Ovary (tissue), 9 donors: ENCODE measurements around the gene HSD11B1. TPM values are rescaled to one million over a fixed set of nuclear protein-coding genes. Genes with fewer than 3 reads are reported as not detected.

Source experiments
- DNase-seq, 5 donors: peaks; one replicate each; pipeline ENCODE4 v3.0.0-alpha.2; 2019 to 2020
- H3K27ac ChIP-seq, 2 donors: fragments of 200-600 bp; one replicate each; pipeline versions ENCODE4 v1.5.1 to v1.8.0; 2019 to 2022
- H3K27me3 ChIP-seq: fragments of 200-600 bp; one replicate; pipeline ENCODE4 v1.8.0; 2022
- H3K36me3 ChIP-seq: fragments of 200-600 bp; sonication (generic); one replicate; pipeline ENCODE4 v1.5.1; 2019
- H3K4me1 ChIP-seq: one replicate; pipeline ENCODE4 v1.8.1; 2013; ENCODE audit warnings: mild to moderate bottlenecking, moderate library complexity; ENCODE audit not compliant: insufficient read depth
- H3K4me3 ChIP-seq: fragments of 200-600 bp; sonication (generic); one replicate; pipeline ENCODE4 v1.5.1; 2017
- H3K9me3 ChIP-seq, 2 donors: fragments of 200-600 bp in 1 of 2; sonication (generic) in 1 of 2; one replicate each; pipeline versions ENCODE4 v1.5.1 to v1.8.1; 2013 to 2019; ENCODE audit warnings: mild to moderate bottlenecking in 1 of 2, moderate library complexity in 1 of 2
- CTCF ChIP-seq, 3 donors: fragments of 450-650 bp in 2 of 3; fragments of 200-600 bp in 1 of 3; IDR thresholded peaks; one replicate each; pipeline versions ENCODE4 v1.5.1 to v1.8.0; 2016 to 2022; ENCODE audit warnings: antibody characterized with exemption in 3 of 3, mild to moderate bottlenecking in 1 of 3
- EP300 ChIP-seq: sonication (generic); formaldehyde crosslinking; IDR thresholded peaks from one replicate; pipeline ENCODE4 v1.6.1; 2017; ENCODE audit warnings: antibody characterized with exemption
- POLR2A ChIP-seq: fragments of 450-650 bp; IDR thresholded peaks from one replicate; pipeline ENCODE4 v1.6.1; 2017; ENCODE audit warnings: antibody characterized with exemption, mild to moderate bottlenecking, moderate library complexity
- whole genome bisulfite sequencing, 3 donors: extraction: QIAGEN DNeasy Blood & Tissue Kit in 1 of 3; methylation state at CpG; one replicate each; pipeline versions ENCODE4 v1.1.5 to v1.1.7; 2013 to 2017; 5-methylcytosine and 5-hydroxymethylcytosine counted together
- intact Hi-C, 4 donors: fragments of 100-400 bp; cut with DNase I; formaldehyde crosslinking; loops; one replicate each; pipeline versions ENCODE4 v1.11.0 to v1.15.1; 2022 to 2023
- polyA plus RNA-seq, 2 donors: library from polyadenylated mRNA; stranded (reverse); fragments of 200-250 nt in 1 of 2; fragments of 350-450 nt in 1 of 2; fragmentation: Illumina TruSeq in 1 of 2; extraction: RNeasy Lipid Tissue Mini Kit (QIAGEN cat#74804) in 1 of 2; gene quantifications; one replicate each; pipeline ENCODE4 v1.2.3, GENCODE V29; 2013 to 2014
- total RNA-seq, 7 donors: library from RNA; depleted of rRNA in 2 of 7; stranded (reverse); fragments of >200 nt in 2 of 7; fragmentation: NEBNext Ultra II Directional in 3 of 7; extraction: Animal tissue kit (Norgen Biotek cat#: 25700) in 3 of 7; gene quantifications; one replicate each; pipeline versions ENCODE4 v1.1.0 to v1.2.4, GENCODE V29; 2016 to 2023
- donor health status: DM: no; HTN: no; CAD: no; lungs with moderate emphysema.
- donor health status: DM: no; HTN: no; CAD: no.
- donor health status: Bipolar disorder and iron deficiency.
- donor health status: DM: yes; HTN: yes; CAD: no.
- donor health status: DM: no; HTN: no; CAD: no.
- donor health status: DM: yes; HTN: yes; CAD: no.

The HSD11B1 gene
- total and polyA plus RNA-seq, 9 donors: 7.4 to 265 (median 57.7) TPM

GRCh38 chr1:209688746-209689234, 15.9 kb upstream of the HSD11B1 start:
- 19 to 25% (median 21%) methylated on average over 1 of the region's 1 CpG for WGBS, 3 donors
- intact Hi-C loops: loop anchor here in 3 of 4 donors (5.0 to 10.0 kb wide), 4 partner anchors 46 to 66 kb away; no protein-coding TSS in a partner anchor
- TF ChIP-seq CTCF (IDR thresholded peaks at IDR 0.05): no peak
- no peak for TF ChIP-seq POLR2A
- no peak for TF ChIP-seq EP300

GRCh38 chr1:209689477-209689876, 15.2 kb upstream of the HSD11B1 start:
- WGBS, 3 donors: 60 to 69% (median 64%) methylated on average over 4 of the region's 4 CpGs
- H3K27ac ChIP-seq: no peak overlapping the region
- DNase-seq: no peak
- H3K27me3 ChIP-seq: no peaks in the 10 kb centered on the region
- no peaks in the 10 kb centered on the region for H3K36me3 ChIP-seq
- intact Hi-C loops: loop anchor here in 3 of 4 donors (5.0 to 10.0 kb wide), 4 partner anchors 47 to 67 kb away; no protein-coding TSS in a partner anchor
- no peaks in the 10 kb centered on the region for H3K9me3 ChIP-seq
- peaks cover 19% of the 10 kb centered on the region for H3K4me1 ChIP-seq
- no peak overlapping the region for H3K4me3 ChIP-seq
- TF ChIP-seq EP300: no peak
- no peak for TF ChIP-seq CTCF (IDR thresholded peaks at IDR 0.05)
- no peak for TF ChIP-seq POLR2A

More at GRCh38 chr1:209688746-209689234, 15.9 kb upstream of the HSD11B1 start:
- peak in 1 of 5 donors; percentile 37 for DNase-seq
- H3K4me1 ChIP-seq: peaks cover 19% of the 10 kb centered on the region
- H3K27me3 ChIP-seq: no peaks in the 10 kb centered on the region
- H3K9me3 ChIP-seq: no peaks in the 10 kb centered on the region
- H3K36me3 ChIP-seq: no peaks in the 10 kb centered on the region
- H3K4me3 ChIP-seq: no peak overlapping the region
- H3K27ac ChIP-seq: no peak overlapping the region

- Histone ChIP-seq H3K9me3 (no peaks in the 10 kb centered on the region), H3K4me1 (peaks cover 10% of the 10 kb centered on the region), H3K4me3 (no peak overlapping the region), H3K36me3 (no peaks in the 10 kb centered on the region), H3K27me3 (no peaks in the 10 kb centered on the region), H3K27ac (no peak overlapping the region)
- WGBS, 3 donors: 45 to 54% (median 47%) methylated on average over 3 of the region's 3 CpGs
- intact Hi-C loops: loop anchor here (5.0 to 10.0 kb wide), 7 partner anchors 44 to 114 kb away; partner anchors contain the start of gene CAMK1G (in 1 of the 4)
- no peak for DNase-seq
- TF ChIP-seq POLR2A: no peak
- no peak for TF ChIP-seq EP300
- no peak for TF ChIP-seq CTCF (IDR thresholded peaks at IDR 0.05)
Measured at GRCh38 chr1:209691237-209691636, 13.4 kb upstream of the HSD11B1 start.

- Histone ChIP-seq H3K36me3 (no peaks in the 10 kb centered on the region), H3K27me3 (no peaks in the 10 kb centered on the region), H3K4me1 (peaks cover 9% of the 10 kb centered on the region), H3K4me3 (no peak overlapping the region), H3K9me3 (no peaks in the 10 kb centered on the region), H3K27ac (no peak overlapping the region)
- DNase-seq: no peak
- intact Hi-C loops: loop anchor here (2.0 to 10.0 kb wide), 9 partner anchors 45 to 115 kb away; partner anchors contain the start of gene CAMK1G (in 1 of the 4)
- WGBS, 3 donors: 50 to 69% (median 67%) methylated on average over 4 of the region's 4 CpGs
- TF ChIP-seq POLR2A (no peak), EP300 (no peak), CTCF (IDR thresholded peaks at IDR 0.05) (no peak)
Measured at GRCh38 chr1:209692296-209692695, 12.3 kb upstream of the HSD11B1 start.
